HepG2 (cell line): Measurements from ENCODE around the gene IFRD1.

ENCODE experiments used
- EP300 ChIP-seq, 3 experiments: sonication (generic) in 1 of 3; formaldehyde crosslinking in 1 of 3; IDR thresholded peaks; 2 replicates each; pipeline versions ENCODE4 v1.5.1 to v1.6.1; 2011 to 2020; ENCODE audit warnings: low read depth in 2 of 3, low read length in 2 of 3, borderline replicate concordance in 1 of 3, improper control_type of control experiment in 1 of 3, mild to moderate bottlenecking in 1 of 3, missing genetic modification reagents in 1 of 3, moderate library complexity in 1 of 3
- JUN ChIP-seq: sonication (generic); formaldehyde crosslinking; IDR thresholded peaks from 2 replicates; pipeline ENCODE4 v1.4.0; 2020; ENCODE audit warnings: mild to moderate bottlenecking, missing genetic modification reagents
- POLR2A ChIP-seq, 2 experiments: IDR thresholded peaks; 2 replicates each; pipeline ENCODE4 v1.6.1; 2011; ENCODE audit warnings: low read depth in 2 of 2, low read length in 2 of 2, mild to moderate bottlenecking in 1 of 2, moderate library complexity in 1 of 2; ENCODE audit not compliant: insufficient read depth in 1 of 2
- RNF219 ChIP-seq: sonication (generic); formaldehyde crosslinking; IDR thresholded peaks from 2 replicates; pipeline ENCODE4 v1.5.0; 2020; ENCODE audit warnings: mild to moderate bottlenecking, missing genetic modification reagents
- SIX4 ChIP-seq: sonication (generic); formaldehyde crosslinking; IDR thresholded peaks from 2 replicates; pipeline ENCODE4 v1.4.0; 2020; ENCODE audit warnings: missing genetic modification reagents
- TCF7L2 ChIP-seq: IDR thresholded peaks from 2 replicates; pipeline ENCODE4 v1.6.1; 2011; ENCODE audit warnings: mild to moderate bottlenecking, low read depth, low read length, moderate library complexity
- ZFP82 ChIP-seq: sonication (generic); formaldehyde crosslinking; IDR thresholded peaks from 2 replicates; pipeline ENCODE4 v1.5.1; 2020; ENCODE audit warnings: mild to moderate bottlenecking, missing genetic modification reagents, borderline replicate concordance
- ZNF451 ChIP-seq: sonication (generic); formaldehyde crosslinking; IDR thresholded peaks from 2 replicates; pipeline ENCODE4 v1.5.0; 2020; ENCODE audit warnings: mild to moderate bottlenecking, missing genetic modification reagents

- TF ChIP-seq RNF219 = no peak
- no peak for TF ChIP-seq POLR2A (IDR thresholded peaks at IDR 0.05; ENCODE audit: insufficient read depth in 1 of 2, low read depth in 2 of 2, low read length in 2 of 2)
- no peak for TF ChIP-seq SIX4
- TF ChIP-seq JUN = no peak
- no peak for TF ChIP-seq EP300 (IDR thresholded peaks at IDR 0.05; ENCODE audit: low read depth in 2 of 2, low read length in 2 of 2)
- TF ChIP-seq EP300 (CRISPR knock-in tag; IDR thresholded peaks at IDR 0.05; ENCODE audit: borderline replicate concordance) = no peak
- no peak for TF ChIP-seq ZFP82
- no peak for TF ChIP-seq TCF7L2
- no peak for TF ChIP-seq ZNF451 (CRISPR knock-in tag)
Observed at GRCh38 chr7:112430649-112431048, 19.6 kb upstream of the IFRD1 start.
